Natural killer cell (primary cell): ENCODE data around the gene ELAVL1. TPM values are rescaled to one million over a fixed set of nuclear protein-coding genes. Genes with fewer than 3 reads are reported as not detected.
A peak's percentile ranks its signal among the peaks of the same experiment; 100 is the strongest.

Experiments used
- ATAC-seq, 3 donors: fragments of 150-1000 bp in 2 of 3; fragments of 200-7000 bp in 1 of 3; cut with Tn5 transposase; 1 replicate in 1 of 3; 2 replicates in 2 of 3; pipeline ENCODE4 v1.10.0; 2021; ENCODE audit warnings: mild to moderate bottlenecking in 2 of 3, moderate library complexity in 2 of 3
- DNase-seq, 2 donors: peaks; one replicate each; pipeline versions ENCODE4 v3.0.0 to v3.0.0-alpha.2; 2013 to 2021; ENCODE audit warnings: mixed read lengths in 1 of 2
- H3K27ac ChIP-seq: one replicate; pipeline ENCODE4 v1.5.1; 2013; ENCODE audit warnings: mild to moderate bottlenecking, low read length
- H3K27me3 ChIP-seq: one replicate; pipeline ENCODE4 v1.6.1; 2013; ENCODE audit warnings: low read length; ENCODE audit not compliant: control insufficient read depth, insufficient read depth
- H3K36me3 ChIP-seq: one replicate; pipeline ENCODE4 v1.6.1; 2013; ENCODE audit warnings: low read length; ENCODE audit not compliant: control insufficient read depth, insufficient read depth
- H3K4me1 ChIP-seq: one replicate; pipeline ENCODE4 v1.6.1; 2013; ENCODE audit warnings: low read length; ENCODE audit not compliant: control insufficient read depth, insufficient read depth
- H3K4me3 ChIP-seq: one replicate; pipeline ENCODE4 v1.5.1; 2013; ENCODE audit warnings: low read length
- H3K9me3 ChIP-seq: one replicate; pipeline ENCODE4 v1.6.1; 2013; ENCODE audit warnings: low read length; ENCODE audit not compliant: control insufficient read depth, insufficient read depth
- H3K27ac Mint-ChIP-seq, 2 donors: one replicate each; pipeline ENCODE4 v1.8.0; 2022; ENCODE audit warnings: mild to moderate bottlenecking in 2 of 2, mixed read lengths in 2 of 2, moderate library complexity in 1 of 2
- H3K27me3 Mint-ChIP-seq, 2 donors: one replicate each; pipeline ENCODE4 v1.8.0; 2022; ENCODE audit warnings: low read depth in 2 of 2, mixed read lengths in 2 of 2
- H3K36me3 Mint-ChIP-seq: one replicate; pipeline ENCODE4 v1.8.0; 2022; ENCODE audit warnings: mixed read lengths
- H3K4me1 Mint-ChIP-seq, 2 donors: one replicate each; pipeline ENCODE4 v1.8.0; 2022; ENCODE audit warnings: mixed read lengths in 2 of 2
- H3K4me3 Mint-ChIP-seq: one replicate; pipeline ENCODE4 v1.8.0; 2022; ENCODE audit warnings: mild to moderate bottlenecking, moderate library complexity, mixed read lengths
- H3K9me3 Mint-ChIP-seq, 2 donors: one replicate each; pipeline ENCODE4 v1.8.0; 2022; ENCODE audit warnings: mixed read lengths in 2 of 2
- CTCF ChIP-seq: fragments of 200-600 bp; IDR thresholded peaks from one replicate; pipeline ENCODE4 v1.8.0; 2022; ENCODE audit warnings: antibody characterized with exemption
- WGBS: methylation state at CpG from one replicate; pipeline ENCODE4 v1.1.7; 2013; ENCODE audit warnings: missing lambda C conversion rate; ENCODE audit not compliant: insufficient coverage; 5-methylcytosine and 5-hydroxymethylcytosine counted together
- intact Hi-C: fragments of 100-400 bp; cut with micrococcal nuclease; formaldehyde crosslinking; loops from one replicate; pipeline ENCODE4 v1.14.2; 2022
- total RNA-seq, 4 donors: library from RNA; stranded (reverse); fragments of 120-200 nt in 1 of 4; gene quantifications; one replicate each; pipeline versions ENCODE4 v1.2.3 to v1.2.4, GENCODE V29; 2013 to 2022

ELAVL1 gene
- total RNA-seq, 3 donors from 2014 or later (not counting 1 experiment from before 2014, with no cell fraction given), result 36.9 to 43.9 (median 43.8) TPM

- Mint-ChIP-seq H3K4me1 (no peaks in the 10 kb centered on the region), H3K9me3 (no peaks in the 10 kb centered on the region), H3K4me3 (no peak overlapping the region), H3K36me3 (no peaks in the 10 kb centered on the region), H3K27ac (no peak overlapping the region), H3K27me3 (no peaks in the 10 kb centered on the region)
- 96% methylated on average over 12 of the region's 12 CpGs for WGBS
- DNase-seq (no peak), ATAC-seq (no peak)
- Histone ChIP-seq H3K27ac (no peak overlapping the region), H3K4me3 (no peak overlapping the region), H3K9me3 (no peaks in the 10 kb centered on the region), H3K36me3 (peaks cover 43% of the 10 kb centered on the region), H3K4me1 (no peaks in the 10 kb centered on the region), H3K27me3 (no peaks in the 10 kb centered on the region)
- intact Hi-C loops, result no loop called here
- no peak for TF ChIP-seq CTCF
Observed at GRCh38 chr19:7973883-7974282, 31.6 kb downstream of the ELAVL1 start.

- Mint-ChIP-seq H3K4me3 (no peak overlapping the region), H3K4me1 (peaks cover 0 to 9% of the 10 kb centered on the region in 2 donors), H3K27me3 (no peaks in the 10 kb centered on the region), H3K9me3 (no peaks in the 10 kb centered on the region), H3K36me3 (no peaks in the 10 kb centered on the region), H3K27ac (no peak overlapping the region)
- Histone ChIP-seq H3K4me1 (no peaks in the 10 kb centered on the region), H3K4me3 (no peak overlapping the region), H3K27me3 (no peaks in the 10 kb centered on the region), H3K9me3 (no peaks in the 10 kb centered on the region), H3K27ac (no peak overlapping the region), H3K36me3 (peaks cover 34% of the 10 kb centered on the region)
- no peak for TF ChIP-seq CTCF
- no peak for DNase-seq
- intact Hi-C loops, result no loop called here
- ATAC-seq, result no peak
- WGBS, result 92% methylated on average over 35 of the region's 35 CpGs
Observed at GRCh38 chr19:7971553-7972520, 33.6 kb downstream of the ELAVL1 start.

GRCh38 chr19:7970716-7971448, 34.6 kb downstream of the ELAVL1 start:
- H3K27me3 Mint-ChIP-seq, result no peaks in the 10 kb centered on the region
- no peaks in the 10 kb centered on the region for H3K9me3 Mint-ChIP-seq
- Histone ChIP-seq H3K4me1 (no peaks in the 10 kb centered on the region), H3K9me3 (no peaks in the 10 kb centered on the region), H3K27me3 (no peaks in the 10 kb centered on the region), H3K27ac (no peak overlapping the region), H3K36me3 (peaks cover 42% of the 10 kb centered on the region), H3K4me3 (no peak overlapping the region)
- DNase-seq, result peak in 1 of 2 donors; percentile 53
- no peaks in the 10 kb centered on the region for H3K36me3 Mint-ChIP-seq
- WGBS, result 82% methylated on average over 12 of the region's 12 CpGs
- intact Hi-C loops, result no loop called here
- no peak overlapping the region for H3K27ac Mint-ChIP-seq
- H3K4me3 Mint-ChIP-seq, result no peak overlapping the region
- TF ChIP-seq CTCF, result peak; percentile 45
- peaks cover 0 to 9% of the 10 kb centered on the region in 2 donors for H3K4me1 Mint-ChIP-seq
- ATAC-seq, result peak in 1 of 3 donors; percentile 50
